ENCODE data around the gene C11orf68. TPM values are rescaled to one million over a fixed set of nuclear protein-coding genes. Genes with fewer than 3 reads are reported as not detected.

C11orf68 gene
- total and polyA plus RNA-seq, 10 of the 15 experiments (the other 5 are each of a cell fraction or from before 2014, with no cell fraction given): 3.0 to 25.4 (median 16.7) TPM

GRCh38 chr11:65961267-65962140 is 42.6 kb upstream of the C11orf68 start, which contains the start of gene SART1 (continued):
- TF ChIP-seq STAT3 (IDR thresholded peaks at IDR 0.05; ENCODE audit: low read depth, low read length) (no peak), PAX5 (IDR thresholded peaks at IDR 0.05; ENCODE audit: borderline replicate concordance, low read depth, low read length) (peak; percentile 59; the same call in 1 of the 2 replicates), CUX1 (IDR thresholded peaks at IDR 0.05; ENCODE audit: insufficient replicate concordance, low read depth, low read length) (no peak), JUND (IDR thresholded peaks at IDR 0.05; ENCODE audit: low read depth, low read length) (no peak), PML (IDR thresholded peaks at IDR 0.05; ENCODE audit: low read length) (peak; percentile 93), SREBF1 (IDR thresholded peaks at IDR 0.05; ENCODE audit: low read length) (peak; percentile 83), HDGF (IDR thresholded peaks at IDR 0.05) (no peak), SKIL (IDR thresholded peaks at IDR 0.05; ENCODE audit: low read depth, poor library complexity, severe bottlenecking) (peak; percentile 37), ESRRA (IDR thresholded peaks at IDR 0.05; ENCODE audit: low read length) (peak; percentile 58; the same call in 1 of the 2 replicates), ELK1 (IDR thresholded peaks at IDR 0.05; ENCODE audit: low read depth, low read length) (peak; percentile 55; the same call in 1 of the 2 replicates), WRNIP1 (IDR thresholded peaks at IDR 0.05; ENCODE audit: borderline replicate concordance, low read depth, low read length) (0 out of 2 replicates have a peak, but pooled peaks have one; percentile 70), KDM1A (IDR thresholded peaks at IDR 0.05; ENCODE audit: borderline replicate concordance) (no peak), NFYB (IDR thresholded peaks at IDR 0.05; ENCODE audit: insufficient read depth, low read depth, low read length) (no peak), CEBPZ (IDR thresholded peaks at IDR 0.05; ENCODE audit: low read depth, low read length) (no peak), ZNF217 (IDR thresholded peaks at IDR 0.05) (no peak), SMAD5 (IDR thresholded peaks at IDR 0.05; ENCODE audit: low read depth) (peak; percentile 83; the same call in 1 of the 2 replicates), NBN (IDR thresholded peaks at IDR 0.05) (peak; percentile 57), GATAD2B (conservative IDR thresholded peaks at IDR 0.05; ENCODE audit: low read depth) (no peak; the same call in 1 of the 2 replicates)

Data from GM12878 (cell line).